DMS53 treated with DMSO at 0.1 percent for 48 hours (cell line): ENCODE results near the gene RTN1.
"Not testable (repeated sequence)": the region's sequence is repeated elsewhere in the genome, so short reads cannot be mapped to it uniquely, and the experiment has no call there.

Experiments used
- DNase-seq: peaks from one replicate; lab custom pipeline; 2025; ENCODE audit not compliant: unreplicated experiment; lab: John Stamatoyannopoulos, UW

RTN1 gene

GRCh38 chr14:59705866-59706265 is 164.7 kb downstream of the RTN1 start:
- DNase-seq = no peak

DNA sequence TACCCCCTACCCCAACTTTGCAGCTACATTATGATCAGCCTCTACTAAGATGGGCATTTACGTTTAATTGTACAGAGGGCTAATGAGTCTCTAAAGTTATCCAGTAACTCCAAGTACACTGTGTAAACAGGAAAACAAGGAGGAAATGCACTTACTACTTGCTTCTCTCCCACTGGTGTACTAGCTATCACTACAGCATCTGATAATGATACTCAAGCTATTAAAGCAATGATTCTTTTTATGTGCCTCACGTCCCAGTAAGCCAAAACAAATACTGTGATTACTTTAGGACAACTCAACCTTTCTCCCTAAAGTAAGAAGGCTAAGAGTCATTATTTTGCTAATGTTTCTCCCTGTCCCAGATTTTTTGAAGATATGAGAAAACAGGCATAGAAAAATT is 165.3 kb downstream of the RTN1 start:
- DNase-seq = no peak

- no peak for DNase-seq
Observed at GRCh38 chr14:59704054-59704645, 166.4 kb downstream of the RTN1 start.

GRCh38 chr14:59699442-59699841 is 171.1 kb downstream of the RTN1 start:
- no peak for DNase-seq

DNA sequence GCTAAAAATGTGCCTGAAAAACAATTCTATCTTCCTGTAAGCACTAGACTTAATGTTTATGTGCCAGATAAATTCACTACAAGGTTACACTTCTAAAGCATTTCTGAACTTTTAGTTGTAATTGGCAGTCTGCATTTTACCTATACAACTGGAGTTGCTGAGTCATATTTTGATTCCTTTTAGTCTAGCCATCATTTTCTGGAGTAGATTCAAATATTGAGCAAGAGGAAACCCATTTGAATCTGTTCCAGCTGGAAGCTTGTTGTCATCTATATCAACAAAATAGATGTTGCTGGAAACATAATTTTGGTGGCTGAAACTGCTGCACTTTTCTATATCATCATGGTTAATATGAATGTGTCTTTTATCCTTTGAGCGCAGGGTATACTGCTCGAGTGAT is 171.8 kb downstream of the RTN1 start:
- DNase-seq = no peak

GRCh38 chr14:59695198-59695597 is 175.4 kb downstream of the RTN1 start:
- no peak for DNase-seq

DNA sequence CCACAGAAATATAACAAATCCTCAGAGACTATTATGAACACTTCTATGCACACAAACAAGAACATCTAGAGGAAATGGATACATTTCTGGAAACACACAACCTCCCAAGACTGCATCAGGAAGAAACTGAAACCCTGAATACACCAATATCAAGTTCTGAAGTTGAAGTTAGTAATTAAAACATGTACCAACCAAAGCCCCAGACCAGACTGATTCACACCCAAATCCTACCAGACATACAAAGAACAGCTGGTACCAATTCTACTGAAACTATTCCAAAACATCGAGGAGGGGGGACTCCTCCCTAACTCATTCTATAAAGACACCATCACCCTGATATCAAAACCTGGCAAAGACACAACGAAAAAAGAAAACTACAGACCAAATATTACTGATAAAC is 179.3 kb downstream of the RTN1 start:
- DNase-seq = no peak

- DNase-seq = no peak
Observed at GRCh38 chr14:59690426-59690825, 180.2 kb downstream of the RTN1 start.

DNA sequence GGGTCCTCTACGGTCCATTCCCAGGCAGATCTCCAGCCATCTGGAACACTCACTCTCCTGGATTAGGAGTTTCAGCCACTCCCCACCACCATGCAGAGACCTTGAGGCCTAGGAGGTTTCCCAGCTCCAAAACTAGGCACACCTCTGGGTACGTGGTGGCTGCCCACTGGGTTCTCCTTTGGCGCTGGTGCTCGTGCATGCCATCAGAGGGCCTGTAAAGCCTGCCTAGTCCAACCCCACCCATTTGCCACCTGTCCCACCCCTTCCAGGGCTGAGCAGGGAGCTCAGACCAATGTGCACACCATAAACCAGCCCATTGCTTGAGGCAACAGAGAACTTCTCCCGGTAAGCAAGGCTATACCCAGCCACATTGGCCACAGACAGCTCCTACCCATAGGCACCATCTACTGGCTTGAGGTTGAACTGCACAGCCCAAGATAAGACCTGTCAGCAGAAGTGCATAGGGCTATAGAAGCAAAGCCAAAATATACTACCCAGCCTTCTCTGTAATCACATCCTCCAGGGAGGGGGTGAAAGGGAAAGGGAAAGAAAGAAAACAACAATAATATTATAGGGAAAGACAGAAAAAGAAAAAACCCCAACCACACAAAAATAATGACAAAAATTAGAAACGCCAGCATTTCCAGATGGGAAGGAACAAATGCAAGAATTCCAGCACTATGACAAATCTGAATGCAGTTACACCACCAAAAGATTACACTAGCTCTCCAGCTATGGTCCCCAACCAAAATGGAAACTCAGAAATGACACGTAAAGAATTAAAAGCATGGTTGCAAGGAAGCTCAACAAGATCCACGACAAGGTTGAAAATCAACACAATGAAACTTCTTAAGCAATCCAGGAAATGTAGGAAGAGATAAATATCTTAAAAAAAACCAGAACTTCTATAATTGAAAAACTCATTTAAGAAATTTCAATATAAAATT is 182.1 kb downstream of the RTN1 start:
- peak; percentile 35 for DNase-seq

DNA sequence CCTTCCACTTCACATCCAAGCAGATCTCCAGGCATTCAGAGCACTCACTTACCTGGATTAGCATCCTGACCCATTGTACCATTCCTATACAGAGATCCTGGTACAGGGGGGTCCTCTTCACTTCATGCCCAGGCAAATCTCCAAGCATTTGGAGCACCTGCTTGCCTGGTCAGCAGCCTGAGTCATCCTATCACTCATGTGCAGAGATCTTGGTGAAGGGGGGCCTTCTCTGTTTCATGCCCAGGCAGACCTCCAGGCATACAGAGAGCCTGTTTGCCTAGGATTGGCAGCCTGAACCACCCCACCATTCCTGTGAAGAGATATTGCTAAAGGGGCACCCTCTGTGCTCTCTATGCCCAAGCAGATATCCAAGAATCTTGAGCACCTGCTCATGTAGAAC is 182.9 kb downstream of the RTN1 start:
- DNase-seq = no peak

DNA sequence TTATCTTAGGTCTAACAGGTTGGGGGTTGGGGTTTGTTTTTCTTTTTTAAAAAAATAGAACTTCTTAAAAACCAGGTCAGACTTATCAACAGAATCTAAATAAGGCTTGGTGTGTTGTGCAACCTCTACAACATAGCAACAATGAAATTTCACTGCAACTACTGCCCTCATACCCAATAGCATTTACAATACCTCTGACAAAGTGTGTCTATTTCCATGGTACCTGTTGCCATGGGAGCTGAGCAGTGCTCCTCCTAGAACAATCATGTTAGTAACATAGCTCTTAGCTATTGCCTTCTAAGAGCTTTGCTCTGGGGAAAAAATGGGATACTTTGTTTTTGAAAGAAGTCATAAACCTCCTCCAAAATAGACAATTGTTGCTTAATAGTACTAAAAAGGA is 190.7 kb downstream of the RTN1 start:
- DNase-seq = no peak

- DNase-seq = no peak
Observed at GRCh38 chr14:59678352-59678751, 192.2 kb downstream of the RTN1 start.

DNA sequence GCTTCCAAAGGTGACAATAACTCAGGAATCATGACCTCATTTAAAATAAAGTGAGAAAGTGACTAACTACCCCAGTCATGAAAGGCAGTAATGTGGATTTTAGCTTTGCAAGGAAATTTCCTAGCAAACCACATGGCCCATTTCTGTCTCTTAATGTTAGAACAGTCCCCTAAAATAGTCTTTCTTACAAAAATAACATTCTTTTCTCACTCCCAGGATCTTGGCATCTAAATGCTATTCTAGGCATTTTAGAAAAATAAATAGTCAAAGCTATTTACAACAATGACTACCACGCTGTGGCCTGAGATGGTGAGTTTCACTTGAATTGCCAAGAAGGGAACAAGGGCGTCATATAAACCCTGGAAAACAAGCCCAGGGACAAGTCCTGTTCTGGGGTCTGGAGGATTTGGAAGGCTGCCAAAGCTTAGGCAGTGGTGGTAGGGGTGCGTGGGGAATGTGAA is 192.8 kb downstream of the RTN1 start:
- no peak for DNase-seq

- DNase-seq = no peak
Observed at GRCh38 chr14:59675394-59675793, 195.2 kb downstream of the RTN1 start.

DNA sequence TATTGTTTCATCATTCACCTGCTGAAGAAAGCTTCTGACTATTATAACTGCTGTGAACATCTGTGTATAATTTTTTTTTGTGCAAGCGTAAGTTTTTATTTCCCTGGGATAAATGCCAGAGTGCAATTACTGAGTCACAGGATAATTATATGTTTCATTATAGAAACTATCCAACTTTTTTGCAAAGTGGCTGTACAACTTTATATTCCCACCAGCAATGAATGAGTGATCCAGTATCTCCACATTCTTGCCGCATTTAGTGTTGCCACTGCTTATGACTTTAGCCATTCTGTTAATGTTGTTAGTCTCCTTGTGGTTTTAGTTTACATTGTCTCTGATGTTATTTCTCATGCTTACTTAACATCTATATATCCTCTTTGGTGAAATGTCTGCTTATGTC is 205.8 kb downstream of the RTN1 start:
- no peak for DNase-seq

DNA sequence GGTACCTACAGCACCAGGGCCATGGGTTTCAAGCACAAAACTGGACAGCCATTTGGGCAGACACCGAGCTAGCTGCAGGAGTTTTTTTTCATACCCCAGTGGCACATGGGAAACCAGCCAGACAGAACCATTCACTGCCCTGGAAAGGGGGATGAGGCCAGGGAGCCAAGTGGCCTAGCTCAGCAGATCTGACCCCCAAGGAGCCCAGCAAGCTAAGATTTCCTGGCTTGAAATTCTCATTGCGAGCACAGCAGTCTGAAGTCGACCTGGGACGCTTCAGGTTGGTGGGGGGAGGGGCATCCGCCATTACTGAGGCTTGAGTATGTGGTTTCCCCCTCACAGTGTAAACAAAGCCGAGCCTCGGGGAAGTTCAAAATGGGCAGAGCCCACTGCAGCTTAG is 212.8 kb downstream of the RTN1 start:
- DNase-seq = no peak

- no peak for DNase-seq
Observed at GRCh38 chr14:59656473-59656872, 214.1 kb downstream of the RTN1 start.

GRCh38 chr14:59654131-59654530 is 216.4 kb downstream of the RTN1 start:
- not testable (repeated sequence) for DNase-seq

GRCh38 chr14:59646832-59647231 is 223.7 kb downstream of the RTN1 start:
- DNase-seq = not testable (repeated sequence)

GRCh38 chr14:59638885-59639284 is 231.7 kb downstream of the RTN1 start:
- DNase-seq = no peak

DNA sequence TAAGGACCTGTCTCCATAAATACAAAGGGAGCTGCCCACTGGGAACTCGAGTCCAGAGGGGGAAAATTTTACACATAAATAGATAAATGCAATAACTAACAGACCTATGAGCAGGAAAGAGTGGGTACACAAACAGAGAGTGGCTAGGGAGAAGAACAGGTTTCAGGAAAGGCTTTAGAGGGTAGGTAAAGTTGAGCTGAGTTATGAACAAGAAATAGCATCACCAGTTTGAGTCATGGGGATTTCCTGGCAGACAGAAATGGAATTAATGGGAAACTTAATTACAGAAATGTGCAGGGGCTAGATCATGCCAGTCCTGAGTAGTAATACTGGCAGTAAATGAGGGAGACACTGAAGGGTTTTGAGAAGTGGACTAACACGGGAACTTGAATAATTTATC is 236.0 kb downstream of the RTN1 start:
- no peak for DNase-seq

- DNase-seq = no peak
Observed at GRCh38 chr14:59633486-59633885, 237.1 kb downstream of the RTN1 start.
